Calu3 (cell line): ENCODE results near the gene EEF1G. TPM values are rescaled to one million over a fixed set of nuclear protein-coding genes. Genes with fewer than 3 reads are reported as not detected.
"Not testable (repeated sequence)": the region's sequence is repeated elsewhere in the genome, so short reads cannot be mapped to it uniquely, and the experiment has no call there.

Source experiments
- BruUV-seq: library from RNA; stranded (reverse); fragments of 400-500 nt; replicated peaks from 2 replicates; lab custom pipeline; 2021; lab: Mats Ljungman, UMichigan
- CTCF ChIA-PET: fragments of 300-600 bp; sonication (Branson Sonifier 250); formaldehyde crosslinking; loops from one replicate; lab custom pipeline; 2022; ENCODE audit warnings: antibody characterized with exemption; lab: Charles Lee
- DNase-seq: peaks from one replicate; pipeline ENCODE4 v3.0.0; 2022
- H3K27ac Mint-ChIP-seq: one replicate; pipeline ENCODE4 v1.8.0; 2022; ENCODE audit warnings: mixed read lengths; ENCODE audit not compliant: unreplicated experiment
- H3K27me3 Mint-ChIP-seq: one replicate; pipeline ENCODE4 v1.8.0; 2022; ENCODE audit warnings: mixed read lengths; ENCODE audit not compliant: unreplicated experiment
- H3K36me3 Mint-ChIP-seq: one replicate; pipeline ENCODE4 v1.8.0; 2022; ENCODE audit warnings: mild to moderate bottlenecking, moderate library complexity, mixed read lengths; ENCODE audit not compliant: insufficient read depth, unreplicated experiment
- H3K4me1 Mint-ChIP-seq: one replicate; pipeline ENCODE4 v1.8.0; 2022; ENCODE audit warnings: mild to moderate bottlenecking, low read depth, mixed read lengths; ENCODE audit not compliant: unreplicated experiment
- H3K4me3 Mint-ChIP-seq: one replicate; pipeline ENCODE4 v1.8.0; 2022; ENCODE audit warnings: mild to moderate bottlenecking, low read depth, moderate library complexity, mixed read lengths; ENCODE audit not compliant: unreplicated experiment
- H3K9me3 Mint-ChIP-seq: one replicate; pipeline ENCODE4 v1.8.0; 2022; ENCODE audit warnings: low read depth, mixed read lengths; ENCODE audit not compliant: unreplicated experiment
- CTCF ChIP-seq: fragments of 200-600 bp; IDR thresholded peaks from one replicate; pipeline ENCODE4 v1.8.0; 2022; ENCODE audit warnings: antibody characterized with exemption; ENCODE audit not compliant: unreplicated experiment
- intact Hi-C: fragments of 100-400 bp; cut with micrococcal nuclease; formaldehyde crosslinking; loops from one replicate; pipeline ENCODE4 v1.10.0; 2022; ENCODE audit not compliant: unreplicated experiment
- total RNA-seq: library from RNA; stranded (reverse); gene quantifications from 2 replicates; pipeline ENCODE4 v1.2.3, GENCODE V29; 2022

Gene EEF1G
- total RNA-seq, 1 experiment from 2014 or later: 1,189 TPM

- DNase-seq: no peak
- H3K4me3 Mint-ChIP-seq: no peak overlapping the region
- CTCF ChIA-PET: interaction anchor here (0.7 kb wide), 1 partner anchor 1255 kb away, joined by 3 read pairs; no protein-coding TSS in a partner anchor
- H3K4me1 Mint-ChIP-seq: peaks cover 60% of the 10 kb centered on the region
- H3K27ac Mint-ChIP-seq: no peak overlapping the region
- intact Hi-C loops: no loop called here
- H3K9me3 Mint-ChIP-seq: no peaks in the 10 kb centered on the region
- BruUV-seq: no TSS peak
- no peak for TF ChIP-seq CTCF
- peaks cover 91% of the 10 kb centered on the region for H3K36me3 Mint-ChIP-seq
- H3K27me3 Mint-ChIP-seq: no peaks in the 10 kb centered on the region
These were observed 4.1 kb downstream of the EEF1G start for GRCh38 chr11:62569611-62570010.

DNA sequence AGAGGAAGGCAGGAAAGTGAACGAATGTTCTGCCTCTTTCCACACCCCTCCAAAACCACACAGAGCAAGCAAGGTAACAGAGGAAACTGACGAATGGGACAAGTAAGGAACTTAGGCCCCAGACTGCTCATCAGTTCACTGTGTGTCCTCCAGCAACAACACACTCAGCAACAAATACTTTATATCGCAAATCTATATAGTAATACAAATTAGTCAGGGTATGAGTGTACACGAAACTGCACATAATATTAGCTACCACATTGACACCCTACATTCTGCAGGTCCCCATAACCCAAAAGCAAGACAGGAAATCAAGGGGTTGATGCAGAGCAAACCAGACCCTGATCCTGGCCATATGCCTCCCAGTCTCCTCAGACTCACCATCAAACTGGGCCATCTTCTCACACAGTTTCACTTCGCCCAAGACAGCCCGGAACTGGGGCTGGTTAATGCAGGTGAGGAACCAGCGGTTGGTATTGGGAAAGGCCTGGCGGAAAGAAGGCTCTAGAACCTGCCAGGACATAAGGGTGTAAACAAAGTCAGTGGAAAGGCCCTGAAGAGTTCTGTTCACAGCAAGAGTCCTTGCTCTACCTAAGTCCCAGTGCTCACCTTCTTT is 6.6 kb downstream of the EEF1G start:
- DNase-seq: no peak
- H3K4me1 Mint-ChIP-seq: peaks cover 46% of the 10 kb centered on the region
- H3K36me3 Mint-ChIP-seq: peaks cover 84% of the 10 kb centered on the region
- no peaks in the 10 kb centered on the region for H3K27me3 Mint-ChIP-seq
- intact Hi-C loops: no loop called here
- TF ChIP-seq CTCF: no peak
- H3K4me3 Mint-ChIP-seq: peak overlapping the region; percentile 17
- no TSS peak for BruUV-seq
- no peaks in the 10 kb centered on the region for H3K9me3 Mint-ChIP-seq
- peak overlapping the region; percentile 45 for H3K27ac Mint-ChIP-seq
- CTCF ChIA-PET: interaction anchor here (0.9 kb wide), 1 partner anchor 24 kb away, joined by 3 read pairs; no protein-coding TSS in a partner anchor

- BruUV-seq: no TSS peak
- H3K4me1 Mint-ChIP-seq: peaks cover 46% of the 10 kb centered on the region
- intact Hi-C loops: no loop called here
- H3K36me3 Mint-ChIP-seq: peaks cover 83% of the 10 kb centered on the region
- no peak overlapping the region for H3K4me3 Mint-ChIP-seq
- H3K9me3 Mint-ChIP-seq: no peaks in the 10 kb centered on the region
- no peaks in the 10 kb centered on the region for H3K27me3 Mint-ChIP-seq
- TF ChIP-seq CTCF: no peak
- H3K27ac Mint-ChIP-seq: no peak overlapping the region
- CTCF ChIA-PET: interaction anchor here (0.9 to 1.2 kb wide), 4 partner anchors 8 to 141 kb away, joined by 3 to 4 read pairs (median 3); partner anchors contain the start of gene EEF1G
- DNase-seq: no peak
These were observed 7.4 kb downstream of the EEF1G start for GRCh38 chr11:62566247-62566646.

GRCh38 chr11:62565100-62565802 is 8.4 kb downstream of the EEF1G start:
- BruUV-seq: no TSS peak
- CTCF ChIA-PET: interaction anchor here (0.7 to 1.2 kb wide), 4 partner anchors 9 to 140 kb away, joined by 3 to 4 read pairs (median 3); partner anchors contain the start of genes AHNAK and EEF1G
- Mint-ChIP-seq H3K27ac (peak overlapping the region; percentile 54), H3K4me3 (no peak overlapping the region), H3K27me3 (no peaks in the 10 kb centered on the region), H3K9me3 (no peaks in the 10 kb centered on the region), H3K4me1 (peaks cover 50% of the 10 kb centered on the region), H3K36me3 (peaks cover 84% of the 10 kb centered on the region)
- DNase-seq: no peak
- no peak for TF ChIP-seq CTCF
- intact Hi-C loops: no loop called here

DNA sequence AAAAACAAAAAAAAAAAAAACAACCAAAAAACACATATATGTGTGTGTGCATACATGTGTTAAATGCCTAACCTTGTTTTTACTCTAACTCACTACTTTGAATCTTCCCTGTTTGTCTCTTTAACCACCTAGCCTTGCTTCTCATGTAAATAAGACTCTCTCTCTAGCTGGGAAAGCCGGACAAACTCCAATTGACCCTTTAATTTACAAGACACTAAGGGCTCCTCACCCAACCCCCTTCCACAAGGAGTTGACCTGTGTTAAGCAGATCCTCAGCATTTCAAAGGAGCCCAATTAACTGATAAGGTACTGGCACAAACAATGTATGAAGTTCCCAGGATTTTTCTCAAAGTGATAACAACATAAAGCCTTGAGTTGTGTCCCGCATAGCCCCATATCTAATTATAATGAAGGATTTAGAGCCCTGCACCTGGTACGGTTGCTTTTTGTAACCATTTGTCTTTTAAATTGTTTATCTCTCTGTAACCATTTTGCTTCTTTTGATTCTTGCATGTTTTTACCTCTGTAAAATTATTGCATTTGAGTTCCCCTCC is 11.9 kb downstream of the EEF1G start:
- peaks cover 61% of the 10 kb centered on the region for H3K4me1 Mint-ChIP-seq
- peaks cover 92% of the 10 kb centered on the region for H3K36me3 Mint-ChIP-seq

More for the DNA sequence above, 11.9 kb downstream of the EEF1G start:
- not testable (repeated sequence) for H3K27ac Mint-ChIP-seq, DNase-seq, H3K27me3 Mint-ChIP-seq, H3K4me3 Mint-ChIP-seq, BruUV-seq, H3K9me3 Mint-ChIP-seq
- CTCF ChIA-PET: interaction anchor here (1.9 to 3.8 kb wide), 3 partner anchors 10 to 137 kb away, joined by 18 to 86 read pairs (median 43); partner anchors contain the start of gene AHNAK
- intact Hi-C loops: loop anchor here (2.0 to 5.0 kb wide), 3 partner anchors 15 to 167 kb away; partner anchors contain the start of gene AHNAK
